Small intestine (tissue), 4 donors: ENCODE results near the gene TXNDC17. TPM values are rescaled to one million over a fixed set of nuclear protein-coding genes. Genes with fewer than 3 reads are reported as not detected.

ENCODE experiments used
- polyA plus RNA-seq, 4 donors: library from polyadenylated mRNA; stranded (reverse) in 3 of 4; unstranded in 1 of 4; fragments of 200-250 nt in 3 of 4; fragments of 120-200 nt in 1 of 4; gene quantifications; one replicate each; pipeline versions ENCODE4 v1.2.1 to v1.2.3, GENCODE V29; 2013
- donor health status: healthy with polysubstance abuse.
- donor health status: Bipolar disorder and iron deficiency.
- donor health status: healthy.

Gene TXNDC17
- polyA plus RNA-seq, 4 donors = 137 to 647 (median 322) TPM

Other genes with a start within 250 kb of the TXNDC17 start
- not detected for gene AIPL1, start 205.9 kb upstream of the TXNDC17 start, polyA plus RNA-seq
- gene PIMREG, start 196.6 kb upstream of the TXNDC17 start, polyA plus RNA-seq = 10 to 100 TPM in 1 of 4 donors, 1 to 10 TPM in 2, under 1 TPM in 1; 0.45 to 10.2 (median 4.6) TPM
- gene PITPNM3, start 84.5 kb upstream of the TXNDC17 start, polyA plus RNA-seq = 1 to 10 TPM in 2 of 4 donors, under 1 TPM in 2; 0.22 to 1.7 (median 0.70) TPM
- 10 to 100 TPM in 1 of 4 donors, 1 to 10 TPM in 3; 3.2 to 14.1 (median 5.8) TPM for gene KIAA0753, start 349 bp upstream of the TXNDC17 start, polyA plus RNA-seq
- gene MED31, start 10.5 kb downstream of the TXNDC17 start, polyA plus RNA-seq = 10 to 100 TPM in 2 of 4 donors, 1 to 10 TPM in 2; 7.6 to 13.7 (median 10.4) TPM
- 1 to 10 TPM; 2.6 to 7.8 (median 4.5) TPM for gene C17orf100, start 10.7 kb downstream of the TXNDC17 start, polyA plus RNA-seq
- gene SLC13A5, start 72.3 kb downstream of the TXNDC17 start, polyA plus RNA-seq = 1 to 10 TPM in 1 of 4 donors, under 1 TPM in 1, not detected in 2; 0.10 to 2.9 TPM
- 10 to 100 TPM in 2 of 4 donors, 1 to 10 TPM in 2; 7.6 to 52.7 (median 16.8) TPM for gene XAF1, start 115.0 kb downstream of the TXNDC17 start, polyA plus RNA-seq
- 1 to 10 TPM in 1 of 4 donors, under 1 TPM in 1, not detected in 2; 0.66 to 1.2 TPM for gene FBXO39, start 135.2 kb downstream of the TXNDC17 start, polyA plus RNA-seq
- gene TEKT1, start 190.7 kb downstream of the TXNDC17 start, polyA plus RNA-seq = under 1 TPM in 1 of 4 donors, not detected in 3; 0.16 TPM